Putamen (tissue), 1 donor: ENCODE data around the gene RWDD1.

ENCODE experiments used
- DNase-seq: peaks from one replicate; pipeline ENCODE4 v3.0.0-alpha.2; 2016; ENCODE audit warnings: low spot score

RWDD1 gene

GRCh38 chr6:116605935-116606334 lies 34.6 kb downstream of the RWDD1 start:
- DNase-seq, result no peak

- DNase-seq, result no peak
Observed at GRCh38 chr6:116611056-116611455, 39.8 kb downstream of the RWDD1 start.

- peak; percentile 92 for DNase-seq
Observed at GRCh38 chr6:116615937-116616736, 44.8 kb downstream of the RWDD1 start, which contains the start of gene RSPH4A. RSPH4A (plus strand) TSS chr6:116616479; CDS start chr6:116616624, 145 bp downstream.

GRCh38 chr6:116616737-116617053 lies 45.4 kb downstream of the RWDD1 start:
- no peak for DNase-seq

- DNase-seq, result no peak
Observed at GRCh38 chr6:116624036-116624805, 52.9 kb downstream of the RWDD1 start.

GRCh38 chr6:116625872-116626271 lies 54.6 kb downstream of the RWDD1 start:
- no peak for DNase-seq

GRCh38 chr6:116629563-116629981 lies 58.3 kb downstream of the RWDD1 start:
- no peak for DNase-seq

- no peak for DNase-seq
Observed at GRCh38 chr6:116631379-116631990, 60.2 kb downstream of the RWDD1 start.

- no peak for DNase-seq
Observed at GRCh38 chr6:116633685-116634084, 62.4 kb downstream of the RWDD1 start.
